ENCODE measurements around the gene CST3. TPM values are rescaled to one million over a fixed set of nuclear protein-coding genes. Genes with fewer than 3 reads are reported as not detected.

The CST3 gene
- total RNA-seq, 4 donors from 2014 or later, result 951 to 1,877 (median 1,344) TPM

- WGBS, 2 donors (ENCODE audit: low coverage in 1 of 2), result 100% methylated on average over 1 of the region's 5 CpGs; no CpG with 5 or more reads in 1 of the 2 donors
- H3K4me3 ChIP-seq, result no peak overlapping the region
- no peaks in the 10 kb centered on the region for H3K4me1 ChIP-seq
- TF ChIP-seq POLR2AphosphoS5 (IDR thresholded peaks at IDR 0.05), result no peak
- no peak for TF ChIP-seq CTCF (IDR thresholded peaks at IDR 0.05)
- TF ChIP-seq POLR2A (IDR thresholded peaks at IDR 0.05), result no peak
- no peaks in the 10 kb centered on the region for H3K9me3 ChIP-seq
- no peak overlapping the region for H3K27ac ChIP-seq
- H3K27me3 ChIP-seq, result peaks cover 25% of the 10 kb centered on the region
- no peak for ATAC-seq
- no peaks in the 10 kb centered on the region for H3K36me3 ChIP-seq
Observed at GRCh38 chr20:23585808-23586734, 51.7 kb downstream of the CST3 start.

- Histone ChIP-seq H3K36me3 (no peaks in the 10 kb centered on the region), H3K4me3 (no peak overlapping the region), H3K9me3 (no peaks in the 10 kb centered on the region), H3K4me1 (no peaks in the 10 kb centered on the region), H3K27ac (no peak overlapping the region), H3K27me3 (peaks cover 25% of the 10 kb centered on the region)
- 71% methylated on average over 2 of the region's 5 CpGs; no CpG with 5 or more reads in 1 of the 2 donors for WGBS, 2 donors (ENCODE audit: low coverage in 1 of 2)
- no peak for ATAC-seq
- TF ChIP-seq POLR2AphosphoS5 (IDR thresholded peaks at IDR 0.05), result no peak
- no peak for TF ChIP-seq CTCF (IDR thresholded peaks at IDR 0.05)
- TF ChIP-seq POLR2A (IDR thresholded peaks at IDR 0.05), result no peak
- no peak for TF ChIP-seq EP300 (IDR thresholded peaks at IDR 0.05)
Observed at GRCh38 chr20:23585449-23585807, 52.3 kb downstream of the CST3 start.

- WGBS, 2 donors (ENCODE audit: low coverage in 1 of 2), result 71 to 82% methylated on average over 1 to 3 of the region's 5 CpGs
- Histone ChIP-seq H3K27ac (no peak overlapping the region), H3K4me3 (no peak overlapping the region), H3K4me1 (no peaks in the 10 kb centered on the region), H3K36me3 (no peaks in the 10 kb centered on the region), H3K27me3 (peaks cover 25% of the 10 kb centered on the region), H3K9me3 (no peaks in the 10 kb centered on the region)
- TF ChIP-seq EP300 (IDR thresholded peaks at IDR 0.05), result no peak
- TF ChIP-seq POLR2AphosphoS5 (IDR thresholded peaks at IDR 0.05), result no peak
- no peak for TF ChIP-seq CTCF (IDR thresholded peaks at IDR 0.05)
- no peak for TF ChIP-seq POLR2A (IDR thresholded peaks at IDR 0.05)
- ATAC-seq, result no peak
Observed at GRCh38 chr20:23584434-23585199, 53.1 kb downstream of the CST3 start.

Other genes with a start within 250 kb of the CST3 start
- 10 to 100 TPM; 14.0 to 20.1 (median 18.1) TPM for gene NAPB, start 216.5 kb downstream of the CST3 start, total RNA-seq
- gene CSTL1, start 198.3 kb downstream of the CST3 start, total RNA-seq, result not detected
- gene CST11, start 185.1 kb downstream of the CST3 start, total RNA-seq, result not detected
- not detected for gene CST8, start 146.8 kb downstream of the CST3 start, total RNA-seq
- gene CST9L, start 69.5 kb downstream of the CST3 start, total RNA-seq, result not detected
- not detected for gene CST9, start 32.0 kb downstream of the CST3 start, total RNA-seq
- gene CST4, start 51.1 kb upstream of the CST3 start, total RNA-seq, result not detected
- not detected for gene CST1, start 113.0 kb upstream of the CST3 start, total RNA-seq
- under 1 TPM in 2 of 4 donors, not detected in 2; 0.54 to 0.87 TPM for gene CST2, start 188.8 kb upstream of the CST3 start, total RNA-seq
- 1 to 10 TPM in 1 of 4 donors, not detected in 3; 1.9 TPM for gene CST5, start 241.8 kb upstream of the CST3 start, total RNA-seq

Data from gastroesophageal sphincter (tissue), 4 donors.